Astrocyte of the spinal cord (primary cell): ENCODE measurements around the gene DNAJC2.
A peak's percentile ranks its signal among the peaks of the same experiment; 100 is the strongest.

ENCODE experiments used
- DNase-seq: peaks from one replicate; pipeline ENCODE4 v3.0.0; 2011; ENCODE audit warnings: low read depth, low spot score
- H3K4me3 ChIP-seq: 2 replicates; pipeline ENCODE4 v1.5.1; 2011; ENCODE audit warnings: low read depth, mild to moderate bottlenecking, low read length, moderate library complexity
- in situ Hi-C: cut with HindIII; loops from 2 replicates; pipeline ENCODE4 v1.10.0; 2017; ENCODE audit warnings: low sequenced_read_pairs
- TF ChIP-seq, protein P1 (sequence below): IDR thresholded peaks from 2 replicates; pipeline ENCODE4 v1.5.1; 2012; ENCODE audit warnings: low read depth, mild to moderate bottlenecking, low read length, inconsistent platforms

The DNAJC2 gene

GRCh38 chr7:103349805-103350204 lies 5.2 kb upstream of the DNAJC2 start:
- H3K4me3 ChIP-seq = no peak overlapping the region
- no peak for DNase-seq
- in situ Hi-C loops = no loop called here
- TF ChIP-seq, protein P1, sequence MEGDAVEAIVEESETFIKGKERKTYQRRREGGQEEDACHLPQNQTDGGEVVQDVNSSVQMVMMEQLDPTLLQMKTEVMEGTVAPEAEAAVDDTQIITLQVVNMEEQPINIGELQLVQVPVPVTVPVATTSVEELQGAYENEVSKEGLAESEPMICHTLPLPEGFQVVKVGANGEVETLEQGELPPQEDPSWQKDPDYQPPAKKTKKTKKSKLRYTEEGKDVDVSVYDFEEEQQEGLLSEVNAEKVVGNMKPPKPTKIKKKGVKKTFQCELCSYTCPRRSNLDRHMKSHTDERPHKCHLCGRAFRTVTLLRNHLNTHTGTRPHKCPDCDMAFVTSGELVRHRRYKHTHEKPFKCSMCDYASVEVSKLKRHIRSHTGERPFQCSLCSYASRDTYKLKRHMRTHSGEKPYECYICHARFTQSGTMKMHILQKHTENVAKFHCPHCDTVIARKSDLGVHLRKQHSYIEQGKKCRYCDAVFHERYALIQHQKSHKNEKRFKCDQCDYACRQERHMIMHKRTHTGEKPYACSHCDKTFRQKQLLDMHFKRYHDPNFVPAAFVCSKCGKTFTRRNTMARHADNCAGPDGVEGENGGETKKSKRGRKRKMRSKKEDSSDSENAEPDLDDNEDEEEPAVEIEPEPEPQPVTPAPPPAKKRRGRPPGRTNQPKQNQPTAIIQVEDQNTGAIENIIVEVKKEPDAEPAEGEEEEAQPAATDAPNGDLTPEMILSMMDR = no peak

- in situ Hi-C loops = no loop called here
Observed at GRCh38 chr7:103348959-103349358, 4.4 kb upstream of the DNAJC2 start.

GRCh38 chr7:103348452-103348851 lies 3.9 kb upstream of the DNAJC2 start:
- in situ Hi-C loops = no loop called here
- peak overlapping the region; percentile 74 for H3K4me3 ChIP-seq
- TF ChIP-seq, protein P1 = no peak
- DNase-seq = no peak

More at GRCh38 chr7:103348959-103349358, 4.4 kb upstream of the DNAJC2 start:
- TF ChIP-seq, protein P1 = no peak
- H3K4me3 ChIP-seq = peak overlapping the region; percentile 74
- DNase-seq = no peak

GRCh38 chr7:103347507-103348267 lies 3.1 kb upstream of the DNAJC2 start, which contains the start of gene PSMC2:
Gene PSMC2, plus strand, starts transcription at chr7:103347643. Its CDS starts 69 bp downstream, at chr7:103347712.
- in situ Hi-C loops = no loop called here
- H3K4me3 ChIP-seq = peak within 1 kb of the TSS; percentile 74
- peak; percentile 93 for DNase-seq
- TF ChIP-seq, protein P1 = no peak

DNA sequence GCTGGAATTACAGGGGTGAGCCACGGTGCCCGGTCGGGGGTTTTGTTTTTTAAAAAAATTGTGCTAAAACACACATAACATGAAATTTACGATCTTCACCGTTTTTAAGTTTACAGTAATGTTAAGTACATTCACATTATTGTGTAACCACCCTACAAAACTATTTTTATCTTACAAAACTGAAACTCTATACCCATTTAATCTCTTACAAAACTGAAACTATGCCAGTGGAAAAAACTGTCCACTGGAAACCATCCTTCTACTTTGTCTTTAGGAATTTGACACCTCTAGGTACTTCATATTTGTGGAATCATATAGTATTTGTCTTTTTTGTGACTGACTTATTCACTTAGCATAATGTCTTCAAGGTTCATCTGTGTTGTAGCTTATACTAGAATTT lies 1.8 kb upstream of the DNAJC2 start:
- no peak overlapping the region for H3K4me3 ChIP-seq
- in situ Hi-C loops = no loop called here
- DNase-seq = no peak
- TF ChIP-seq, protein P1 = no peak

GRCh38 chr7:103343758-103344452 lies 662 bp downstream of the DNAJC2 start:
- peak; percentile 30 for DNase-seq
- in situ Hi-C loops = no loop called here
- H3K4me3 ChIP-seq = peak overlapping the region; percentile 73
- TF ChIP-seq, protein P1 = no peak
